Measurements from ENCODE around the gene TEAD2. TPM values are rescaled to one million over a fixed set of nuclear protein-coding genes. Genes with fewer than 3 reads are reported as not detected.

The TEAD2 gene
- total RNA-seq, 3 donors from 2014 or later: 9.8 to 64.0 (median 21.8) TPM

- H3K36me3 ChIP-seq (ENCODE audit: low read depth): no peaks in the 10 kb centered on the region
- H3K4me3 ChIP-seq: no peak overlapping the region
- no peaks in the 10 kb centered on the region for H3K4me1 ChIP-seq (ENCODE audit: low read depth)
- no peaks in the 10 kb centered on the region for H3K9me3 ChIP-seq
- ATAC-seq: no peak
- DNase-seq: no peak
- TF ChIP-seq, protein P1, sequence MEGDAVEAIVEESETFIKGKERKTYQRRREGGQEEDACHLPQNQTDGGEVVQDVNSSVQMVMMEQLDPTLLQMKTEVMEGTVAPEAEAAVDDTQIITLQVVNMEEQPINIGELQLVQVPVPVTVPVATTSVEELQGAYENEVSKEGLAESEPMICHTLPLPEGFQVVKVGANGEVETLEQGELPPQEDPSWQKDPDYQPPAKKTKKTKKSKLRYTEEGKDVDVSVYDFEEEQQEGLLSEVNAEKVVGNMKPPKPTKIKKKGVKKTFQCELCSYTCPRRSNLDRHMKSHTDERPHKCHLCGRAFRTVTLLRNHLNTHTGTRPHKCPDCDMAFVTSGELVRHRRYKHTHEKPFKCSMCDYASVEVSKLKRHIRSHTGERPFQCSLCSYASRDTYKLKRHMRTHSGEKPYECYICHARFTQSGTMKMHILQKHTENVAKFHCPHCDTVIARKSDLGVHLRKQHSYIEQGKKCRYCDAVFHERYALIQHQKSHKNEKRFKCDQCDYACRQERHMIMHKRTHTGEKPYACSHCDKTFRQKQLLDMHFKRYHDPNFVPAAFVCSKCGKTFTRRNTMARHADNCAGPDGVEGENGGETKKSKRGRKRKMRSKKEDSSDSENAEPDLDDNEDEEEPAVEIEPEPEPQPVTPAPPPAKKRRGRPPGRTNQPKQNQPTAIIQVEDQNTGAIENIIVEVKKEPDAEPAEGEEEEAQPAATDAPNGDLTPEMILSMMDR (IDR thresholded peaks at IDR 0.05): no peak
- intact Hi-C loops (cut with DNase I, micrococcal nuclease): loop anchor here in 1 of 2 donors (5.0 kb wide), 1 partner anchor 35 kb away; no protein-coding TSS in a partner anchor
Measured at GRCh38 chr19:49396738-49397505, 34.7 kb upstream of the TEAD2 start.

- DNase-seq: no peak
- H3K9me3 ChIP-seq: no peaks in the 10 kb centered on the region
- H3K4me1 ChIP-seq (ENCODE audit: low read depth): no peaks in the 10 kb centered on the region
- TF ChIP-seq, protein P1 (IDR thresholded peaks at IDR 0.05): no peak
- intact Hi-C loops (cut with DNase I, micrococcal nuclease): loop anchor here in 1 of 2 donors (5.0 kb wide), 1 partner anchor 37 kb away; no protein-coding TSS in a partner anchor
- no peak overlapping the region for H3K4me3 ChIP-seq
- no peaks in the 10 kb centered on the region for H3K36me3 ChIP-seq (ENCODE audit: low read depth)
- no peak for ATAC-seq
Measured at GRCh38 chr19:49395581-49396407, 33.6 kb upstream of the TEAD2 start.

- intact Hi-C loops (cut with DNase I, micrococcal nuclease): loop anchor here (2.0 to 5.0 kb wide), 2 partner anchors 48 to 49 kb away; partner anchors contain the start of gene SLC17A7 (in 1 of the 2)
- no peaks in the 10 kb centered on the region for H3K9me3 ChIP-seq
- DNase-seq (no peak), ATAC-seq (no peak)
- H3K36me3 ChIP-seq (ENCODE audit: low read depth): no peaks in the 10 kb centered on the region
- H3K4me3 ChIP-seq: no peak overlapping the region
- no peaks in the 10 kb centered on the region for H3K4me1 ChIP-seq (ENCODE audit: low read depth)
- TF ChIP-seq, protein P1 (IDR thresholded peaks at IDR 0.05): no peak
Measured at GRCh38 chr19:49393881-49394280, 31.7 kb upstream of the TEAD2 start.

- ATAC-seq: peak; percentile 90
- Histone ChIP-seq H3K9me3 (no peaks in the 10 kb centered on the region), H3K4me1 (ENCODE audit: low read depth) (no peaks in the 10 kb centered on the region), H3K36me3 (ENCODE audit: low read depth) (no peaks in the 10 kb centered on the region), H3K4me3 (no peak overlapping the region)
- DNase-seq: peak; percentile 75 to 87 (median 79)
- intact Hi-C loops (cut with DNase I, micrococcal nuclease): loop anchor here (2.0 to 5.0 kb wide), 2 partner anchors 51 kb away; partner anchors contain the start of gene SLC17A7 (in 1 of the 2)
- TF ChIP-seq, protein P1 (IDR thresholded peaks at IDR 0.05): peak; percentile 52
Measured at GRCh38 chr19:49391581-49392399, 29.6 kb upstream of the TEAD2 start.

- H3K9me3 ChIP-seq: no peaks in the 10 kb centered on the region
- intact Hi-C loops (cut with DNase I, micrococcal nuclease): loop anchor here in 1 of 2 donors (5.0 kb wide), 1 partner anchor 51 kb away; the partner anchor contains the start of gene SLC17A7
- no peak for DNase-seq
- H3K4me3 ChIP-seq: no peak overlapping the region
- TF ChIP-seq, protein P1 (IDR thresholded peaks at IDR 0.05): no peak
- ATAC-seq: peak; percentile 17
- H3K36me3 ChIP-seq (ENCODE audit: low read depth): no peaks in the 10 kb centered on the region
- no peaks in the 10 kb centered on the region for H3K4me1 ChIP-seq (ENCODE audit: low read depth)
Measured at GRCh38 chr19:49390929-49391359, 28.7 kb upstream of the TEAD2 start.
